ENCODE results near the gene TMEM134. TPM values are rescaled to one million over a fixed set of nuclear protein-coding genes. Genes with fewer than 3 reads are reported as not detected.
A peak's percentile ranks its signal among the peaks of the same experiment; 100 is the strongest.

The TMEM134 gene
- total and polyA plus RNA-seq, 10 of the 15 experiments (the other 5 are each of a cell fraction or from before 2014, with no cell fraction given): 1.6 to 93.8 (median 27.8) TPM

DNA sequence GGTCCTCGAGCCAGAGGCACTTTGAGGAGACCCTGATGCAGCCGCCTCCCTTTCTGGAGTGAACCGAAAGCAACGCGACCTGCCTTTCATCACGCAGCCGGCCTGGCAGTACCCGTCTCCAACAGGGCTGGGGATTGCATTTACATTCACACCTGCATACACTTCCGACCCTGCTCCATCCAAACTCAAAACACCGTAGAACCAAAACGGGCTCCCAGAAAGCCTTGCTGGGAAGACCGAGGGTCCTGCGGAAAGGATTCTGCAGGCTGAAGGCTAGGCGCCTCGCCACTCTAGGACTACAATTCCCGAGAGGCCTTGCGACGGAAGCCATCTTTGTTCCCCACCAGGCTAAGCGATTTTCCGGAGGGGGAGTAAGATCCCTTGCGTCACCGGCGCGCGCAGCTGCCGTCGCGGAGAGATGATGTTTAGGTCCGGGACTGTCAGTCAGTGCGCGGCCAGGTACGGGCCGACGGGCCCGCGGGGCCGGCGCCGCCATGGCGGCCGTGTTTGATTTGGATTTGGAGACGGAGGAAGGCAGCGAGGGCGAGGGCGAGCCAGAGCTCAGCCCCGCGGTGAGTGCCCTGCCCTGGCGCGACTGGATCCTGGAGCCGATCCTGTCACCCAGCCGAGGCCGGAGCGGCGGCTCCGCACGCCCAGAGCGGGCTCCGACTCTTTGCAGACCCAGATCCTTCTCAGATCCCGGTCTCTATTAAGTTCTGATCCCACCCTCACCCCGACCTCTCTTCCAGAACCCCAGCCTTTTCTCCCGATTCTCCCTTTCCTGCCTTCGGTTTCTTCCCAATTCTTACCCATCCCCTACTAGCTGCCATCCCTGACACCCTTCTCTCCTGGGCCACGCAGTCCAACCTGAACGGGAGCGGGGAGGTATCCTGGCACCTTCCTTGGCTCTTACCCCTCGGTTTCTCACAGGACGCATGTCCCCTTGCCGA, 40.7 kb downstream of the TMEM134 start, which contains the start of gene RPS6KB2 (continued):
- TF ChIP-seq, protein P1, sequence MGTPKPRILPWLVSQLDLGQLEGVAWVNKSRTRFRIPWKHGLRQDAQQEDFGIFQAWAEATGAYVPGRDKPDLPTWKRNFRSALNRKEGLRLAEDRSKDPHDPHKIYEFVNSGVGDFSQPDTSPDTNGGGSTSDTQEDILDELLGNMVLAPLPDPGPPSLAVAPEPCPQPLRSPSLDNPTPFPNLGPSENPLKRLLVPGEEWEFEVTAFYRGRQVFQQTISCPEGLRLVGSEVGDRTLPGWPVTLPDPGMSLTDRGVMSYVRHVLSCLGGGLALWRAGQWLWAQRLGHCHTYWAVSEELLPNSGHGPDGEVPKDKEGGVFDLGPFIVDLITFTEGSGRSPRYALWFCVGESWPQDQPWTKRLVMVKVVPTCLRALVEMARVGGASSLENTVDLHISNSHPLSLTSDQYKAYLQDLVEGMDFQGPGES (IDR thresholded peaks at IDR 0.05): no peak
- TF ChIP-seq CREM (IDR thresholded peaks at IDR 0.05; ENCODE audit: low read depth) (peak; percentile 100), ZNF207 (IDR thresholded peaks at IDR 0.05; ENCODE audit: borderline replicate concordance) (peak; percentile 96; the same call in 1 of the 2 replicates), EP300 (IDR thresholded peaks at IDR 0.05; ENCODE audit: borderline replicate concordance in 1 of 2, control insufficient read depth in 1 of 2, low read depth in 2 of 2, low read length in 2 of 2) (no peak), SREBF2 (IDR thresholded peaks at IDR 0.05; ENCODE audit: low read length) (no peak), GABPA (IDR thresholded peaks at IDR 0.05; ENCODE audit: low read depth) (no peak), SMAD5 (IDR thresholded peaks at IDR 0.05; ENCODE audit: low read depth) (peak; percentile 59; the same call in 1 of the 2 replicates), BRCA1 (IDR thresholded peaks at IDR 0.05; ENCODE audit: low read depth, low read length) (0 out of 2 replicates have a peak, but pooled peaks have one; percentile 26), TARDBP (IDR thresholded peaks at IDR 0.05; ENCODE audit: borderline replicate concordance) (peak; percentile 92), BMI1 (IDR thresholded peaks at IDR 0.05; ENCODE audit: borderline replicate concordance) (no peak), ZNF622 (IDR thresholded peaks at IDR 0.05) (no peak), FOXK2 (IDR thresholded peaks at IDR 0.05) (no peak), MTA2 (IDR thresholded peaks at IDR 0.05; ENCODE audit: low read depth) (no peak), MYB (IDR thresholded peaks at IDR 0.05; ENCODE audit: borderline replicate concordance, low read depth, low read length) (no peak), SRF (IDR thresholded peaks at IDR 0.05; ENCODE audit: low read depth in 2 of 2, low read length in 2 of 2) (peak; percentile 56 to 94), ZNF274 (IDR thresholded peaks at IDR 0.05; ENCODE audit: insufficient read depth, insufficient read length) (no peak), ASH2L (IDR thresholded peaks at IDR 0.05; ENCODE audit: borderline replicate concordance, low read depth) (peak; percentile 96; the same call in 1 of the 2 replicates), SIX5 (IDR thresholded peaks at IDR 0.05; ENCODE audit: low read depth, low read length, severe bottlenecking) (peak; percentile 94), MTA3 (IDR thresholded peaks at IDR 0.05; ENCODE audit: borderline replicate concordance, low read length) (no peak)
- TF ChIP-seq, protein P2, sequence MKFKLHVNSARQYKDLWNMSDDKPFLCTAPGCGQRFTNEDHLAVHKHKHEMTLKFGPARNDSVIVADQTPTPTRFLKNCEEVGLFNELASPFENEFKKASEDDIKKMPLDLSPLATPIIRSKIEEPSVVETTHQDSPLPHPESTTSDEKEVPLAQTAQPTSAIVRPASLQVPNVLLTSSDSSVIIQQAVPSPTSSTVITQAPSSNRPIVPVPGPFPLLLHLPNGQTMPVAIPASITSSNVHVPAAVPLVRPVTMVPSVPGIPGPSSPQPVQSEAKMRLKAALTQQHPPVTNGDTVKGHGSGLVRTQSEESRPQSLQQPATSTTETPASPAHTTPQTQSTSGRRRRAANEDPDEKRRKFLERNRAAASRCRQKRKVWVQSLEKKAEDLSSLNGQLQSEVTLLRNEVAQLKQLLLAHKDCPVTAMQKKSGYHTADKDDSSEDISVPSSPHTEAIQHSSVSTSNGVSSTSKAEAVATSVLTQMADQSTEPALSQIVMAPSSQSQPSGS (IDR thresholded peaks at IDR 0.05; ENCODE audit: low read length): no peak
- TF ChIP-seq, protein P3, sequence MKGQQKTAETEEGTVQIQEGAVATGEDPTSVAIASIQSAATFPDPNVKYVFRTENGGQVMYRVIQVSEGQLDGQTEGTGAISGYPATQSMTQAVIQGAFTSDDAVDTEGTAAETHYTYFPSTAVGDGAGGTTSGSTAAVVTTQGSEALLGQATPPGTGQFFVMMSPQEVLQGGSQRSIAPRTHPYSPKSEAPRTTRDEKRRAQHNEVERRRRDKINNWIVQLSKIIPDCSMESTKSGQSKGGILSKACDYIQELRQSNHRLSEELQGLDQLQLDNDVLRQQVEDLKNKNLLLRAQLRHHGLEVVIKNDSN (IDR thresholded peaks at IDR 0.05; ENCODE audit: borderline replicate concordance, extremely low read length, insufficient read depth, low read depth, low read length): peak; percentile 31
- TF ChIP-seq, protein P4, sequence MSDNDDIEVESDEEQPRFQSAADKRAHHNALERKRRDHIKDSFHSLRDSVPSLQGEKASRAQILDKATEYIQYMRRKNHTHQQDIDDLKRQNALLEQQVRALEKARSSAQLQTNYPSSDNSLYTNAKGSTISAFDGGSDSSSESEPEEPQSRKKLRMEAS (IDR thresholded peaks at IDR 0.05; ENCODE audit: low read depth, low read length): peak; percentile 72
- TF ChIP-seq, protein P5, sequence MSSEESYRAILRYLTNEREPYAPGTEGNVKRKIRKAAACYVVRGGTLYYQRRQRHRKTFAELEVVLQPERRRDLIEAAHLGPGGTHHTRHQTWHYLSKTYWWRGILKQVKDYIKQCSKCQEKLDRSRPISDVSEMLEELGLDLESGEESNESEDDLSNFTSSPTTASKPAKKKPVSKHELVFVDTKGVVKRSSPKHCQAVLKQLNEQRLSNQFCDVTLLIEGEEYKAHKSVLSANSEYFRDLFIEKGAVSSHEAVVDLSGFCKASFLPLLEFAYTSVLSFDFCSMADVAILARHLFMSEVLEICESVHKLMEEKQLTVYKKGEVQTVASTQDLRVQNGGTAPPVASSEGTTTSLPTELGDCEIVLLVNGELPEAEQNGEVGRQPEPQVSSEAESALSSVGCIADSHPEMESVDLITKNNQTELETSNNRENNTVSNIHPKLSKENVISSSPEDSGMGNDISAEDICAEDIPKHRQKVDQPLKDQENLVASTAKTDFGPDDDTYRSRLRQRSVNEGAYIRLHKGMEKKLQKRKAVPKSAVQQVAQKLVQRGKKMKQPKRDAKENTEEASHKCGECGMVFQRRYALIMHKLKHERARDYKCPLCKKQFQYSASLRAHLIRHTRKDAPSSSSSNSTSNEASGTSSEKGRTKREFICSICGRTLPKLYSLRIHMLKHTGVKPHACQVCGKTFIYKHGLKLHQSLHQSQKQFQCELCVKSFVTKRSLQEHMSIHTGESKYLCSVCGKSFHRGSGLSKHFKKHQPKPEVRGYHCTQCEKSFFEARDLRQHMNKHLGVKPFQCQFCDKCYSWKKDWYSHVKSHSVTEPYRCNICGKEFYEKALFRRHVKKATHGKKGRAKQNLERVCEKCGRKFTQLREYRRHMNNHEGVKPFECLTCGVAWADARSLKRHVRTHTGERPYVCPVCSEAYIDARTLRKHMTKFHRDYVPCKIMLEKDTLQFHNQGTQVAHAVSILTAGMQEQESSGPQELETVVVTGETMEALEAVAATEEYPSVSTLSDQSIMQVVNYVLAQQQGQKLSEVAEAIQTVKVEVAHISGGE (CRISPR knock-in tag; IDR thresholded peaks at IDR 0.05): no peak

Measured in GM12878 (cell line).